HK-2 (cell line): ENCODE measurements around the gene SEMA5A.

ENCODE experiments used
- DNase-seq: peaks from one replicate; pipeline ENCODE4 v3.0.0-alpha.2; 2018; ENCODE audit not compliant: unreplicated experiment

The SEMA5A gene

GRCh38 chr5:9013147-9013546 lies 532.7 kb downstream of the SEMA5A start:
- no peak for DNase-seq

GRCh38 chr5:9009931-9010651 lies 535.8 kb downstream of the SEMA5A start:
- no peak for DNase-seq

GRCh38 chr5:8997542-8998070 lies 548.3 kb downstream of the SEMA5A start:
- DNase-seq, result no peak

- no peak for DNase-seq
Measured at GRCh38 chr5:8993031-8993430, 552.8 kb downstream of the SEMA5A start.
